GM23338 (cell line): Measurements from ENCODE around the gene CES5A.

Experiments
- CREB1 ChIP-seq: fragments of 250-450 bp; sonication (Bioruptor Pico); IDR thresholded peaks from 2 replicates; pipeline ENCODE4 v1.5.0; 2020; ENCODE audit warnings: low read depth, mild to moderate bottlenecking, moderate library complexity
- EZH2 ChIP-seq: fragments of 200-600 bp; sonication (generic); IDR thresholded peaks from one replicate; pipeline ENCODE4 v1.8.0; 2017; ENCODE audit warnings: antibody characterized with exemption, mild to moderate bottlenecking, low read depth; ENCODE audit not compliant: unreplicated experiment
- EZH2phosphoT487 ChIP-seq: fragments of 200-600 bp; sonication (generic); IDR thresholded peaks from one replicate; pipeline ENCODE4 v1.8.1; 2018; ENCODE audit warnings: antibody characterized with exemption; ENCODE audit not compliant: unreplicated experiment
- NANOG ChIP-seq: IDR thresholded peaks from 2 replicates; pipeline ENCODE4 v1.6.1; 2016; ENCODE audit warnings: antibody characterized with exemption, borderline replicate concordance
- POLR2AphosphoS5 ChIP-seq: IDR thresholded peaks from 2 replicates; pipeline ENCODE4 v1.6.1; 2016; ENCODE audit warnings: antibody characterized with exemption, low read depth
- ZNF331 ChIP-seq: fragments of 250-450 bp; sonication (Bioruptor Pico); IDR thresholded peaks from 2 replicates; pipeline ENCODE4 v1.5.0; 2020; ENCODE audit warnings: low read depth, mild to moderate bottlenecking, moderate library complexity
- TF ChIP-seq, protein P1 (sequence below), 2 experiments: fragments of 200-600 bp in 1 of 2; sonication (generic) in 1 of 2; conservative IDR thresholded peaks; 2 replicates each; pipeline versions ENCODE4 v1.5.1 to v1.6.1; 2016 to 2017; ENCODE audit warnings: antibody characterized with exemption in 2 of 2, low read depth in 2 of 2, mild to moderate bottlenecking in 2 of 2, moderate library complexity in 1 of 2
- TF ChIP-seq, protein P2 (sequence below): IDR thresholded peaks from one replicate; pipeline ENCODE4 v1.6.1; 2018; ENCODE audit warnings: antibody characterized with exemption; ENCODE audit not compliant: unreplicated experiment
- TF ChIP-seq, protein P3 (sequence below): IDR thresholded peaks from 2 replicates; pipeline ENCODE4 v1.6.1; 2016; ENCODE audit warnings: antibody characterized with exemption

DNA sequence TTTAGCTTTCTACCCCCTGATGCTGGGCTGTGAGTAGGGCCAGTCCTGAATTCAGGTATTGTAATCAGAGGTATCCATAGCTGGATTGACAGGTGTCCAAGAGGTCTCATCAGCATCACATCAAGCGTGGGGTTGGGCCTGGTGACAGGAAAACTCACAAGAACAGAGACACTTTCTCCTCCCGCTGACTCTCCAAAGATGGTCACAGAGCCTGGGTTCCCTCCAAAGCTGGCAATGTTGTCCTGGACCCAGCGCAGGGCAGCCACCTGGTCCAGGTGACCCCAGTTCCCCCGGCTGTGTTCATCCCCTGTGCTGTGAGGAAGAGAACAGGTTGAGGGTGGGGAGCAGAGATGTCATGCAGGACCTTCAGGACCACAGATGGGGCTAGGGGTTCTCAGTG, 54.0 kb downstream of the CES5A start:
- TF ChIP-seq POLR2AphosphoS5 (no peak), EZH2phosphoT487 (no peak), ZNF331 (CRISPR knock-in tag) (no peak), NANOG (no peak), EZH2 (no peak), CREB1 (CRISPR knock-in tag) (no peak)
- TF ChIP-seq, protein P1, sequence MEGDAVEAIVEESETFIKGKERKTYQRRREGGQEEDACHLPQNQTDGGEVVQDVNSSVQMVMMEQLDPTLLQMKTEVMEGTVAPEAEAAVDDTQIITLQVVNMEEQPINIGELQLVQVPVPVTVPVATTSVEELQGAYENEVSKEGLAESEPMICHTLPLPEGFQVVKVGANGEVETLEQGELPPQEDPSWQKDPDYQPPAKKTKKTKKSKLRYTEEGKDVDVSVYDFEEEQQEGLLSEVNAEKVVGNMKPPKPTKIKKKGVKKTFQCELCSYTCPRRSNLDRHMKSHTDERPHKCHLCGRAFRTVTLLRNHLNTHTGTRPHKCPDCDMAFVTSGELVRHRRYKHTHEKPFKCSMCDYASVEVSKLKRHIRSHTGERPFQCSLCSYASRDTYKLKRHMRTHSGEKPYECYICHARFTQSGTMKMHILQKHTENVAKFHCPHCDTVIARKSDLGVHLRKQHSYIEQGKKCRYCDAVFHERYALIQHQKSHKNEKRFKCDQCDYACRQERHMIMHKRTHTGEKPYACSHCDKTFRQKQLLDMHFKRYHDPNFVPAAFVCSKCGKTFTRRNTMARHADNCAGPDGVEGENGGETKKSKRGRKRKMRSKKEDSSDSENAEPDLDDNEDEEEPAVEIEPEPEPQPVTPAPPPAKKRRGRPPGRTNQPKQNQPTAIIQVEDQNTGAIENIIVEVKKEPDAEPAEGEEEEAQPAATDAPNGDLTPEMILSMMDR (conservative IDR thresholded peaks at IDR 0.05; ENCODE audit: low read depth in 2 of 2), result no peak
- TF ChIP-seq, protein P2, sequence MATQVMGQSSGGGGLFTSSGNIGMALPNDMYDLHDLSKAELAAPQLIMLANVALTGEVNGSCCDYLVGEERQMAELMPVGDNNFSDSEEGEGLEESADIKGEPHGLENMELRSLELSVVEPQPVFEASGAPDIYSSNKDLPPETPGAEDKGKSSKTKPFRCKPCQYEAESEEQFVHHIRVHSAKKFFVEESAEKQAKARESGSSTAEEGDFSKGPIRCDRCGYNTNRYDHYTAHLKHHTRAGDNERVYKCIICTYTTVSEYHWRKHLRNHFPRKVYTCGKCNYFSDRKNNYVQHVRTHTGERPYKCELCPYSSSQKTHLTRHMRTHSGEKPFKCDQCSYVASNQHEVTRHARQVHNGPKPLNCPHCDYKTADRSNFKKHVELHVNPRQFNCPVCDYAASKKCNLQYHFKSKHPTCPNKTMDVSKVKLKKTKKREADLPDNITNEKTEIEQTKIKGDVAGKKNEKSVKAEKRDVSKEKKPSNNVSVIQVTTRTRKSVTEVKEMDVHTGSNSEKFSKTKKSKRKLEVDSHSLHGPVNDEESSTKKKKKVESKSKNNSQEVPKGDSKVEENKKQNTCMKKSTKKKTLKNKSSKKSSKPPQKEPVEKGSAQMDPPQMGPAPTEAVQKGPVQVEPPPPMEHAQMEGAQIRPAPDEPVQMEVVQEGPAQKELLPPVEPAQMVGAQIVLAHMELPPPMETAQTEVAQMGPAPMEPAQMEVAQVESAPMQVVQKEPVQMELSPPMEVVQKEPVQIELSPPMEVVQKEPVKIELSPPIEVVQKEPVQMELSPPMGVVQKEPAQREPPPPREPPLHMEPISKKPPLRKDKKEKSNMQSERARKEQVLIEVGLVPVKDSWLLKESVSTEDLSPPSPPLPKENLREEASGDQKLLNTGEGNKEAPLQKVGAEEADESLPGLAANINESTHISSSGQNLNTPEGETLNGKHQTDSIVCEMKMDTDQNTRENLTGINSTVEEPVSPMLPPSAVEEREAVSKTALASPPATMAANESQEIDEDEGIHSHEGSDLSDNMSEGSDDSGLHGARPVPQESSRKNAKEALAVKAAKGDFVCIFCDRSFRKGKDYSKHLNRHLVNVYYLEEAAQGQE, result no peak
- TF ChIP-seq, protein P3, sequence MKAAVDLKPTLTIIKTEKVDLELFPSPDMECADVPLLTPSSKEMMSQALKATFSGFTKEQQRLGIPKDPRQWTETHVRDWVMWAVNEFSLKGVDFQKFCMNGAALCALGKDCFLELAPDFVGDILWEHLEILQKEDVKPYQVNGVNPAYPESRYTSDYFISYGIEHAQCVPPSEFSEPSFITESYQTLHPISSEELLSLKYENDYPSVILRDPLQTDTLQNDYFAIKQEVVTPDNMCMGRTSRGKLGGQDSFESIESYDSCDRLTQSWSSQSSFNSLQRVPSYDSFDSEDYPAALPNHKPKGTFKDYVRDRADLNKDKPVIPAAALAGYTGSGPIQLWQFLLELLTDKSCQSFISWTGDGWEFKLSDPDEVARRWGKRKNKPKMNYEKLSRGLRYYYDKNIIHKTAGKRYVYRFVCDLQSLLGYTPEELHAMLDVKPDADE, result no peak
